Trophoblast cell (in vitro differentiated cells and primary cell): ENCODE results near the gene SAP30L. TPM values are rescaled to one million over a fixed set of nuclear protein-coding genes. Genes with fewer than 3 reads are reported as not detected.

Experiments used
- DNase-seq, 2 donors: peaks; one replicate each; pipeline ENCODE4 v3.0.0-alpha.2; 2016
- H2AFZ ChIP-seq: 2 replicates; pipeline ENCODE4 v1.6.1; 2013; ENCODE audit warnings: low read length, moderate library complexity, mild to moderate bottlenecking; ENCODE audit not compliant: insufficient read depth, poor library complexity
- H2AK5ac ChIP-seq: 2 replicates; pipeline ENCODE4 v1.6.1; 2013; ENCODE audit warnings: mild to moderate bottlenecking, low read length
- H2BK120ac ChIP-seq: 2 replicates; pipeline ENCODE4 v1.6.1; 2013; ENCODE audit warnings: low read length, mild to moderate bottlenecking, moderate library complexity; ENCODE audit not compliant: insufficient read depth, poor library complexity
- H2BK12ac ChIP-seq: 2 replicates; pipeline ENCODE4 v1.6.1; 2013; ENCODE audit warnings: mild to moderate bottlenecking, low read length, moderate library complexity
- H2BK5ac ChIP-seq: 2 replicates; pipeline ENCODE4 v1.6.1; 2013; ENCODE audit warnings: low read length, low read depth, moderate library complexity, mild to moderate bottlenecking; ENCODE audit not compliant: poor library complexity
- H3K14ac ChIP-seq: 2 replicates; pipeline ENCODE4 v1.6.1; 2013; ENCODE audit warnings: mild to moderate bottlenecking, low read length
- H3K18ac ChIP-seq: 2 replicates; pipeline ENCODE4 v1.6.1; 2013; ENCODE audit warnings: mild to moderate bottlenecking, low read length
- H3K23ac ChIP-seq: 2 replicates; pipeline ENCODE4 v1.6.1; 2013; ENCODE audit warnings: low read length
- H3K27ac ChIP-seq: 2 replicates; pipeline ENCODE4 v1.5.1; 2013; ENCODE audit warnings: low read depth, mild to moderate bottlenecking, inconsistent platforms, low read length, moderate library complexity
- H3K27me3 ChIP-seq: 2 replicates; pipeline ENCODE4 v1.6.1; 2013; ENCODE audit warnings: inconsistent platforms, mild to moderate bottlenecking, low read length, moderate library complexity; ENCODE audit not compliant: insufficient read depth
- H3K36me3 ChIP-seq, 2 experiments: 1 replicate in 1 of 2; 2 replicates in 1 of 2; pipeline ENCODE4 v1.6.1; 2013; ENCODE audit warnings: low read length in 2 of 2, mild to moderate bottlenecking in 2 of 2, moderate library complexity in 1 of 2; ENCODE audit not compliant: insufficient read depth in 2 of 2, control insufficient read depth in 1 of 2
- H3K4ac ChIP-seq: 2 replicates; pipeline ENCODE4 v1.6.1; 2013; ENCODE audit warnings: low read depth, mild to moderate bottlenecking, low read length, moderate library complexity
- H3K4me1 ChIP-seq, 2 experiments: 1 replicate in 1 of 2; 2 replicates in 1 of 2; pipeline ENCODE4 v1.6.1; 2013; ENCODE audit warnings: low read length in 2 of 2, mild to moderate bottlenecking in 2 of 2, moderate library complexity in 1 of 2; ENCODE audit not compliant: insufficient read depth in 2 of 2, control insufficient read depth in 1 of 2
- H3K4me2 ChIP-seq: 2 replicates; pipeline ENCODE4 v1.6.1; 2013; ENCODE audit warnings: inconsistent platforms, mild to moderate bottlenecking, low read length, moderate library complexity
- H3K4me3 ChIP-seq: 2 replicates; pipeline ENCODE4 v1.5.1; 2013; ENCODE audit warnings: mild to moderate bottlenecking, low read depth, low read length, inconsistent platforms
- H3K79me1 ChIP-seq: one replicate; pipeline ENCODE4 v1.6.1; 2013; ENCODE audit warnings: low read length
- H3K79me2 ChIP-seq: 2 replicates; pipeline ENCODE4 v1.6.1; 2013; ENCODE audit warnings: low read length, mild to moderate bottlenecking; ENCODE audit not compliant: control insufficient read depth, insufficient read depth, poor library complexity
- H3K9ac ChIP-seq: 2 replicates; pipeline ENCODE4 v1.6.1; 2013; ENCODE audit warnings: mild to moderate bottlenecking, low read length
- H3K9me3 ChIP-seq: 2 replicates; pipeline ENCODE4 v1.6.1; 2013; ENCODE audit warnings: low read depth, mild to moderate bottlenecking, control low read depth, inconsistent platforms, low read length; ENCODE audit not compliant: insufficient read depth
- H4K12ac ChIP-seq: 2 replicates; pipeline ENCODE4 v1.6.1; 2013; ENCODE audit warnings: low read depth, mild to moderate bottlenecking, low read length, moderate library complexity
- H4K8ac ChIP-seq: 2 replicates; pipeline ENCODE4 v1.6.1; 2013; ENCODE audit warnings: low read depth, mild to moderate bottlenecking, low read length, moderate library complexity
- H4K91ac ChIP-seq: one replicate; pipeline ENCODE4 v1.6.1; 2013; ENCODE audit warnings: low read depth, mild to moderate bottlenecking, low read length, moderate library complexity
- WGBS: extraction: QIAGEN DNeasy Blood & Tissue Kit; methylation state at CpG from one replicate; pipeline ENCODE4 v1.1.7; 2013; ENCODE audit warnings: missing lambda C conversion rate; ENCODE audit not compliant: insufficient read length, insufficient coverage; ENCODE audit errors: extremely low coverage; 5-methylcytosine and 5-hydroxymethylcytosine counted together
- polyA plus RNA-seq: library from polyadenylated mRNA; stranded (reverse); fragments of 200-250 nt; gene quantifications from 2 replicates; pipeline ENCODE4 v1.2.3, GENCODE V29; 2013

Gene SAP30L
- polyA plus RNA-seq: 74.2 and 79.0 TPM in 2 replicates

GRCh38 chr5:154445422-154446194 is at the start of gene SAP30L:
SAP30L (plus strand) TSS chr5:154445997; CDS start chr5:154446605, 608 bp downstream.
- Histone ChIP-seq H3K27me3 (no peaks in the 10 kb centered on the region), H2BK5ac (peak within 1 kb of the TSS; percentile 78), H3K9ac (peak within 1 kb of the TSS; percentile 94), H3K23ac (peak within 1 kb of the TSS; percentile 55), H2AK5ac (no peak within 1 kb of the TSS), H3K36me3 (peaks cover 1 to 11% of the 10 kb centered on the region in 2 experiments), H3K4me3 (peak within 1 kb of the TSS; percentile 92), H3K79me1 (peaks cover 12% of the 10 kb centered on the region), H2BK12ac (no peak within 1 kb of the TSS), H3K18ac (peak within 1 kb of the TSS; percentile 81), H3K14ac (peak within 1 kb of the TSS; percentile 46), H4K91ac (peak within 1 kb of the TSS; percentile 34), H4K8ac (peak within 1 kb of the TSS; percentile 71), H3K4me1 (peaks cover 4 to 10% of the 10 kb centered on the region in 2 experiments), H2BK120ac (peak within 1 kb of the TSS; percentile 55), H3K27ac (peak within 1 kb of the TSS; percentile 81), H4K12ac (peak within 1 kb of the TSS; percentile 38), H2AFZ (peak within 1 kb of the TSS; percentile 68), H3K9me3 (no peaks in the 10 kb centered on the region), H3K4me2 (peak within 1 kb of the TSS; percentile 92), H3K4ac (peak within 1 kb of the TSS; percentile 5), H3K79me2 (peaks cover 15% of the 10 kb centered on the region)
- WGBS: no CpG with 5 or more reads among the region's 70 CpGs
- peak; percentile 93 to 99 for DNase-seq

GRCh38 chr5:154396128-154396527 is 49.7 kb upstream of the SAP30L start:
- Histone ChIP-seq H2BK120ac (no peak overlapping the region), H2BK5ac (no peak overlapping the region), H3K4me3 (no peak overlapping the region), H3K18ac (no peak overlapping the region), H3K4me2 (no peak overlapping the region), H4K91ac (no peak overlapping the region), H3K27me3 (no peaks in the 10 kb centered on the region), H4K12ac (no peak overlapping the region), H4K8ac (no peak overlapping the region), H3K79me1 (no peaks in the 10 kb centered on the region), H3K27ac (no peak overlapping the region), H2AFZ (no peak overlapping the region), H3K4ac (no peak overlapping the region), H3K23ac (no peak overlapping the region), H3K4me1 (no peaks in the 10 kb centered on the region), H3K9me3 (no peaks in the 10 kb centered on the region), H3K36me3 (peaks cover 34 to 57% of the 10 kb centered on the region in 2 experiments), H3K9ac (no peak overlapping the region), H2AK5ac (no peak overlapping the region), H3K79me2 (no peaks in the 10 kb centered on the region), H3K14ac (no peak overlapping the region), H2BK12ac (no peak overlapping the region)
- DNase-seq: no peak
- WGBS: no CpG with 5 or more reads among the region's 3 CpGs

GRCh38 chr5:154397652-154398406 is 48.0 kb upstream of the SAP30L start:
- no peak overlapping the region for H3K23ac ChIP-seq
- no CpG with 5 or more reads among the region's 10 CpGs for WGBS
- H2AK5ac ChIP-seq: no peak overlapping the region
- no peaks in the 10 kb centered on the region for H3K9me3 ChIP-seq
- H3K79me1 ChIP-seq: no peaks in the 10 kb centered on the region
- H3K4me1 ChIP-seq: no peaks in the 10 kb centered on the region
- H2BK120ac ChIP-seq: no peak overlapping the region
- no peak overlapping the region for H3K4ac ChIP-seq
- no peak overlapping the region for H3K4me2 ChIP-seq
- H3K27me3 ChIP-seq: no peaks in the 10 kb centered on the region
- peaks cover 29 to 63% of the 10 kb centered on the region in 2 experiments for H3K36me3 ChIP-seq
- no peak overlapping the region for H4K91ac ChIP-seq
- no peaks in the 10 kb centered on the region for H3K79me2 ChIP-seq
- no peak overlapping the region for H2BK12ac ChIP-seq
- no peak overlapping the region for H2BK5ac ChIP-seq
- no peak overlapping the region for H4K12ac ChIP-seq
- no peak overlapping the region for H3K9ac ChIP-seq
- no peak overlapping the region for H3K14ac ChIP-seq
- H4K8ac ChIP-seq: no peak overlapping the region
- H3K4me3 ChIP-seq: no peak overlapping the region
- DNase-seq: no peak
- no peak overlapping the region for H3K27ac ChIP-seq
- no peak overlapping the region for H2AFZ ChIP-seq
- no peak overlapping the region for H3K18ac ChIP-seq

GRCh38 chr5:154400678-154401077 is 45.1 kb upstream of the SAP30L start:
- no peak for DNase-seq
- Histone ChIP-seq H2AK5ac (no peak overlapping the region), H2BK12ac (no peak overlapping the region), H3K79me1 (peaks cover 3% of the 10 kb centered on the region), H3K79me2 (no peaks in the 10 kb centered on the region), H3K27ac (no peak overlapping the region), H3K27me3 (no peaks in the 10 kb centered on the region), H3K9ac (no peak overlapping the region), H3K4me3 (no peak overlapping the region), H4K12ac (no peak overlapping the region), H4K8ac (no peak overlapping the region), H3K4ac (no peak overlapping the region), H4K91ac (no peak overlapping the region), H2BK5ac (no peak overlapping the region), H3K4me1 (peaks cover 3 to 8% of the 10 kb centered on the region in 2 experiments), H2BK120ac (no peak overlapping the region), H3K36me3 (peaks cover 20 to 43% of the 10 kb centered on the region in 2 experiments), H3K23ac (no peak overlapping the region), H2AFZ (no peak overlapping the region), H3K14ac (no peak overlapping the region), H3K9me3 (no peaks in the 10 kb centered on the region), H3K18ac (no peak overlapping the region), H3K4me2 (no peak overlapping the region)
- no CpG with 5 or more reads among the region's 3 CpGs for WGBS
